Liver (tissue), 9 donors: Measurements from ENCODE around the gene COL8A1. TPM values are rescaled to one million over a fixed set of nuclear protein-coding genes. Genes with fewer than 3 reads are reported as not detected.

Source experiments
- DNase-seq: peaks from one replicate; pipeline ENCODE4 v3.0.0-alpha.2; 2017; ENCODE audit warnings: low spot score
- H3K27ac ChIP-seq, 2 donors: one replicate each; pipeline ENCODE4 v1.7.0; 2013; ENCODE audit warnings: inconsistent platforms in 2 of 2, low read length in 2 of 2, control low read depth in 1 of 2, low read depth in 1 of 2, mild to moderate bottlenecking in 1 of 2
- H3K27me3 ChIP-seq, 4 donors: one replicate each; pipeline versions ENCODE4 v1.6.1 to v1.7.0; 2013; ENCODE audit warnings: low read length in 3 of 4, inconsistent platforms in 1 of 4, mild to moderate bottlenecking in 1 of 4, moderate library complexity in 1 of 4; ENCODE audit not compliant: control insufficient read depth in 4 of 4, insufficient read depth in 4 of 4
- H3K36me3 ChIP-seq, 4 donors: one replicate each; pipeline versions ENCODE4 v1.6.1 to v1.7.0; 2013; ENCODE audit warnings: low read length in 3 of 4, mild to moderate bottlenecking in 3 of 4, low read depth in 1 of 4, moderate library complexity in 1 of 4; ENCODE audit not compliant: control insufficient read depth in 4 of 4, insufficient read depth in 3 of 4
- H3K4me1 ChIP-seq, 4 donors: one replicate each; pipeline versions ENCODE4 v1.6.1 to v1.7.0; 2013; ENCODE audit warnings: low read length in 3 of 4, mild to moderate bottlenecking in 3 of 4, moderate library complexity in 1 of 4; ENCODE audit not compliant: control insufficient read depth in 4 of 4, insufficient read depth in 4 of 4
- H3K4me3 ChIP-seq, 3 donors: one replicate each; pipeline versions ENCODE4 v1.6.1 to v1.7.0; 2013; ENCODE audit warnings: low read length in 3 of 3, control low read depth in 1 of 3, low read depth in 1 of 3, mild to moderate bottlenecking in 1 of 3
- H3K9ac ChIP-seq, 2 donors: one replicate each; pipeline ENCODE4 v1.7.0; 2013; ENCODE audit warnings: low read length in 2 of 2, mild to moderate bottlenecking in 2 of 2, moderate library complexity in 2 of 2, control low read depth in 1 of 2, low read depth in 1 of 2
- H3K9me3 ChIP-seq, 4 donors: one replicate each; pipeline versions ENCODE4 v1.6.1 to v1.7.0; 2013; ENCODE audit warnings: low read length in 3 of 4; ENCODE audit not compliant: control insufficient read depth in 4 of 4
- ATF3 ChIP-seq: IDR thresholded peaks from 2 replicates; pipeline ENCODE4 v1.6.1; 2016; ENCODE audit warnings: antibody characterized with exemption
- CTCF ChIP-seq: fragments of 150-350 bp; IDR thresholded peaks from 2 replicates; pipeline ENCODE4 v1.5.1; 2017; ENCODE audit warnings: improper control_type of control experiment, low read depth, low read length; ENCODE audit not compliant: missing input control
- EGR1 ChIP-seq, 2 donors: IDR thresholded peaks; 2 replicates each; pipeline ENCODE4 v1.6.1; 2016 to 2018; ENCODE audit warnings: antibody characterized with exemption in 2 of 2, low read depth in 2 of 2
- FOXA1 ChIP-seq: IDR thresholded peaks from 2 replicates; pipeline ENCODE4 v1.6.1; 2016; ENCODE audit warnings: antibody characterized with exemption
- FOXA2 ChIP-seq: IDR thresholded peaks from 2 replicates; pipeline ENCODE4 v1.6.1; 2016; ENCODE audit warnings: antibody characterized with exemption
- GABPA ChIP-seq, 2 donors: IDR thresholded peaks in 1 of 2; conservative IDR thresholded peaks in 1 of 2; 2 replicates each; pipeline ENCODE4 v1.6.1; 2016; ENCODE audit warnings: antibody characterized with exemption in 2 of 2, mild to moderate bottlenecking in 1 of 2, moderate library complexity in 1 of 2
- HNF4A ChIP-seq, 2 donors: conservative IDR thresholded peaks; 2 replicates each; pipeline ENCODE4 v1.6.1; 2016; ENCODE audit warnings: antibody characterized with exemption in 2 of 2, mild to moderate bottlenecking in 2 of 2
- HNF4G ChIP-seq: IDR thresholded peaks from 2 replicates; pipeline ENCODE4 v1.6.1; 2016; ENCODE audit warnings: antibody characterized with exemption
- JUND ChIP-seq, 2 donors: IDR thresholded peaks; 2 replicates each; pipeline ENCODE4 v1.6.1; 2016; ENCODE audit warnings: antibody characterized with exemption in 2 of 2
- MAX ChIP-seq: IDR thresholded peaks from 2 replicates; pipeline ENCODE4 v1.6.1; 2016; ENCODE audit warnings: antibody characterized with exemption
- NR2F2 ChIP-seq: IDR thresholded peaks from 2 replicates; pipeline ENCODE4 v1.6.1; 2016; ENCODE audit warnings: antibody characterized with exemption
- RAD21 ChIP-seq, 2 donors: IDR thresholded peaks; 2 replicates each; pipeline ENCODE4 v1.6.1; 2016; ENCODE audit warnings: antibody characterized with exemption in 2 of 2, mild to moderate bottlenecking in 2 of 2
- REST ChIP-seq: IDR thresholded peaks from 2 replicates; pipeline ENCODE4 v1.6.1; 2016; ENCODE audit warnings: antibody characterized with exemption, mild to moderate bottlenecking
- RXRA ChIP-seq, 2 donors: IDR thresholded peaks; 2 replicates each; pipeline ENCODE4 v1.6.1; 2017 to 2018; ENCODE audit warnings: antibody characterized with exemption in 2 of 2, mild to moderate bottlenecking in 1 of 2
- SP1 ChIP-seq: IDR thresholded peaks from 2 replicates; pipeline ENCODE4 v1.6.1; 2018; ENCODE audit warnings: antibody characterized with exemption, mild to moderate bottlenecking
- TAF1 ChIP-seq: conservative IDR thresholded peaks from 2 replicates; pipeline ENCODE4 v1.6.1; 2016; ENCODE audit warnings: antibody characterized with exemption, mild to moderate bottlenecking
- YY1 ChIP-seq: IDR thresholded peaks from 2 replicates; pipeline ENCODE4 v1.6.1; 2016; ENCODE audit warnings: antibody characterized with exemption, mild to moderate bottlenecking
- ZBTB33 ChIP-seq: IDR thresholded peaks from 2 replicates; pipeline ENCODE4 v1.6.1; 2016; ENCODE audit warnings: antibody characterized with exemption
- WGBS: extraction: QIAGEN DNeasy Blood & Tissue Kit; methylation state at CpG from one replicate; pipeline ENCODE4 v1.1.7; 2013; 5-methylcytosine and 5-hydroxymethylcytosine counted together
- polyA plus RNA-seq, 2 donors: library from polyadenylated mRNA; stranded (reverse) in 1 of 2; unstranded in 1 of 2; fragments of 200-250 nt in 1 of 2; fragments of >200 nt in 1 of 2; fragmentation: Nextera tagmentation in 1 of 2; extraction: Ambion mirVana in 1 of 2; gene quantifications; one replicate each; pipeline versions ENCODE4 v1.2.1 to v1.2.3, GENCODE V29; 2013 to 2015
- total RNA-seq, 2 donors: library from RNA; depleted of rRNA; stranded (reverse); fragments of >200 nt; gene quantifications; one replicate each; pipeline ENCODE4 v1.2.3, GENCODE V29; 2014
- donor health status: healthy.
- donor health status: healthy.
- donor health status: healthy.
- donor health status: healthy.
- donor health status: healthy.

Gene COL8A1
- total and polyA plus RNA-seq, 4 donors: 0.14 to 2.2 (median 1.0) TPM

- peaks cover 0 to 2% (median 0%) of the 10 kb centered on the region in 4 donors for H3K9me3 ChIP-seq
- WGBS: 67% methylated on average over 1 of the region's 1 CpG
- no peak overlapping the region for H3K4me3 ChIP-seq
- no peaks in the 10 kb centered on the region for H3K36me3 ChIP-seq
- no peak overlapping the region for H3K27ac ChIP-seq
- H3K9ac ChIP-seq: no peak overlapping the region
- no peaks in the 10 kb centered on the region for H3K4me1 ChIP-seq
- H3K27me3 ChIP-seq: no peaks in the 10 kb centered on the region
- no peak for TF ChIP-seq HNF4G
- no peak for TF ChIP-seq FOXA1
- no peak for TF ChIP-seq CTCF
- no peak for DNase-seq
Measured at GRCh38 chr3:99607151-99607550, 31.2 kb upstream of the COL8A1 start.

- H3K4me3 ChIP-seq: no peak overlapping the region
- no peaks in the 10 kb centered on the region for H3K4me1 ChIP-seq
- H3K36me3 ChIP-seq: no peaks in the 10 kb centered on the region
- no peak overlapping the region for H3K9ac ChIP-seq
- WGBS: 73% methylated on average over 1 of the region's 1 CpG
- no peak for DNase-seq
- peaks cover 0 to 2% (median 0%) of the 10 kb centered on the region in 4 donors for H3K27me3 ChIP-seq
- H3K9me3 ChIP-seq: peaks cover 0 to 2% (median 0%) of the 10 kb centered on the region in 4 donors
- no peak overlapping the region for H3K27ac ChIP-seq
- TF ChIP-seq ATF3 (no peak), ZBTB33 (no peak), NR2F2 (no peak), HNF4A (conservative IDR thresholded peaks at IDR 0.05) (no peak), SP1 (no peak), HNF4G (no peak), FOXA2 (no peak), MAX (no peak), EGR1 (IDR thresholded peaks at IDR 0.05; ENCODE audit: low read depth in 2 of 2) (no peak), RXRA (IDR thresholded peaks at IDR 0.05) (no peak), REST (no peak), CTCF (no peak), TAF1 (no peak), RAD21 (IDR thresholded peaks at IDR 0.05) (no peak), JUND (IDR thresholded peaks at IDR 0.05) (no peak), YY1 (no peak), GABPA (IDR thresholded peaks at IDR 0.05 in 1 of 2, conservative IDR thresholded peaks at IDR 0.05 in 1 of 2) (no peak), FOXA1 (no peak)
Measured at GRCh38 chr3:99614768-99615167, 23.6 kb upstream of the COL8A1 start.
